GM21447 (cell line): Measurements from ENCODE around the gene LILRB3.
"Not testable (repeated sequence)": the region's sequence is repeated elsewhere in the genome, so short reads cannot be mapped to it uniquely, and the experiment has no call there.

ENCODE experiments used
- ATAC-seq: cut with Tn5 transposase; IDR thresholded peaks from one replicate; pipeline ENCODE4 v1.9.1; 2021; ENCODE audit not compliant: unreplicated experiment

Gene LILRB3

DNA sequence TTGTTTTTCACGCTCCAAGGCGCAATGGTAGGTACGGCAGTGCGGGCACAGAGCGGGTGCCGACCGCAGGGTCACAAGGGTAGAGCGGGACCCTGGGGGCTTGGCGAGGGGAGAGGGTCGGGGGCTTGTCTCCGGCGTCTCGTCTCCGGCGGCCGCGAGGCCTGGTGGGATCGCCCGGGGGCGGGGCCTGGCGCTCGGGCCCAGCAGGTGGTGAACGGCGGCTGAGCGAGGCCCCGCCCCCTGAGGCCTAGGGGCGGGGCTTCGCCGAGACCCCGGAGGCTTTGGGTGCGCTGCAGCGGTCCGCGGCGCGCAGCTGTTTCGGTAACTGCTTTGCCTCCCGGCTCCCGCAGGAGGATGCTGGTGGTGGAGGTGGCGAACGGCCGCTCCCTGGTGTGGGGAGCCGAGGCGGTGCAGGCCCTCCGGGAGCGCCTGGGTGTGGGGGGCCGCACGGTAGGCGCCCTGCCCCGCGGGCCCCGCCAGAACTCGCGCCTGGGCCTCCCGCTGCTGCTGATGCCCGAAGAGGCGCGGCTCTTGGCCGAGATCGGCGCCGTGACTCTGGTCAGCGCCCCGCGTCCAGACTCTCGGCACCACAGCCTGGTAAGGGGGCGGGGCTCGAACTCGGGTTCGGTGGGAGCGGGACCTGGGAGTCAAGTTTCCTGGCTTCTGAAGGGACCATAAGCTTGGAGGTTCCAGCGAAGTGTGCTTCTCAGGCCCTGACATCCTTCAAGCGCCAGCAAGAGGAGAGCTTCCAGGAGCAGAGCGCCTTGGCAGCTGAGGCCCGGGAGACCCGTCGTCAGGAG is 31.6 kb downstream of the LILRB3 start, which contains the start of gene TSEN34:
TSS of gene TSEN34 (plus strand) at position 298 of the 800 bp plus-strand sequence. CDS start at position 355, 57 bp downstream.
- peak; percentile 21 for ATAC-seq

DNA sequence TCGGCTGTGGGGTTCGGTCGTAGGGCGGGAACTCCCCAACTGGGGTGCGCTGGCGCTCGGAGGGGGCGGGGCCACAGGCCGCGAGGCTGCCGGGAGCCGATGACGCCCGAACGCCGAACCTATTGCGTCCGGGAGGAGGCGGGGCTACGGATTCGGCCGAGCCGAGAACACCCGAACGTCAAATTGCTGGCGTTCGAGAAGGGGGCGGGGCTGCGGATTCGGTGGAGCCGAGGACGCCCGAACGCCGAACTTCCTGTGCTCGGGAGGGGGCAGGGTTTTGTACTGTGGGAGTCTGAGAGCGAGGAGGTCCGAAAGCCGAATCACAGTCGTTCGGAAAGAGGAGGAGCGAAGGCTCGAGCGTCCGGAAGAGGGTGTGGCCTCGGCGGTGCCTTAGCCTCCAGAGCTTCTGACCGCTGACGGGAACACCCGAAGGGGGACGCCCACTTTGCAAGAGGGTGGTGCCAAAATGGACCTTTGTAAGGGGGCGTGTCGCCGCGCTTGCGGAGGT is 32.2 kb downstream of the LILRB3 start:
- peak; percentile 46 for ATAC-seq

DNA sequence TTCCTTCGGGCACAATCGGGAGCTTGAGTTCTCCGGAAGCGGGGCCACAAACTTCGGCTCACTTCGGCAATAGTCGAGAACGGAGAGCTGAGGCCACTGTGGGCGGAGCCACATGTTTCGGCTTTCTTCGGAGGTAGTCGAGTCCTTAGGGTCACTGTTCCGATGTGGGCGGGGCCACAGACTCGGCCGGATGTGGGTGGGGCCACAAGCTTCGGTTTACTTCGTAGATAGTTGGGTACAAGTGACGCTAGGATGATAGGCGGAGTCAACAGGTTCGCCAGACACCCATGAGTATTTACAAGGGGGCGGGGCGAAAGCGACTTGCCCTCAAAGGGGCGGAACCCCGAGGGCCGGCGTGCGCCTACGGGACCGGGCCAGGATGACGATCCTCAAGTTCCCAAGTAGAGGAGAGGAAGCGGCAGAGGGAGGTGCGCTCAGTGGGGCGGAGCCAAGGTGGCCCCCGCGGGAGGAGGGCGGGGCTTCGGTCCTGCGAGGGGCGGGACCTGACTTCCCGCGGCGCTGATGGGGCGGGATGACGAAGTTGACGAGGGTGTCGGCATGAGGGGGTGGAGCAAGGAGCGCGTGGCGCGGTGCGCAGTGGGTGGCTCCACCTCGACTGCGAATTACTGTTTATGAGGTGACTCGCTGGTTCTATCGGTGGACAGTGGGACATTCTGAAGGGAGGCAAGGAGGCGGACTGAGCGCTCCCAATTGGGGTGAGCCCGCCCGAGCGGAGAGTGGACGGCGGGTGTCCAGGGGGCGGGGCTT is 32.9 kb downstream of the LILRB3 start:
- peak; percentile 44 for ATAC-seq

DNA sequence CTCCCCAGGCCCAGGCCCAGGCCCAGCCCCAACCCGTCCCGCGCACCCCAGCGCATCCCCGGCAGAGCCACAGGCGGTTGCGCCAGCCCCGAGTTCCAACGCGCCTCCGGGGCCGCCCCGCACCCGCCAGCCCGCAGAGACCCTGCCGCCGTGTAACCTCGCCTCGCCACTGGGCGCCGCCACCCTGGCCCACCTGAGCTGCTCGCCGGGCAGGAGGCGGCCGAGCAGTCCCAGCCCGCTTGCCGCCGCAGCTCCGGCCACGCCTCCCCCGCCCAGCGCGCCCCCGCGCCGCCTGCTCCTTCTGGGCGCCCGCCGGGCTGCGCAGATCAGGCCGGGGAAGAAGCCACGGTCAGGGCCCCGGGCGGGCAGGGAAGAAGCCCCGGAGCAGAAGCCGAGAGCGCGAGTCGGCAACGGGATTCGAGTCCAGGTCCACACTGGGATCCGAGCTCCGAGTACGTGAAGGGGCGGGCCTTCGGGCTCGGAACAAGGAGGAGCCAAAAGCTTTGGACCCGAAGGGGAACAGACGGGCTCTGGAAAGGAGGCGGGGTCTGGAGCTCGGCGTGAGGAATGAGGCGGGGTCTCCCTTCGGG is 33.6 kb downstream of the LILRB3 start, which contains the start of gene MBOAT7:
TSS of gene MBOAT7 (minus strand) at position 436 of the 590 bp plus-strand sequence. CDS start 1,072 bp downstream, outside the sequence.
- ATAC-seq, result peak; percentile 10

DNA sequence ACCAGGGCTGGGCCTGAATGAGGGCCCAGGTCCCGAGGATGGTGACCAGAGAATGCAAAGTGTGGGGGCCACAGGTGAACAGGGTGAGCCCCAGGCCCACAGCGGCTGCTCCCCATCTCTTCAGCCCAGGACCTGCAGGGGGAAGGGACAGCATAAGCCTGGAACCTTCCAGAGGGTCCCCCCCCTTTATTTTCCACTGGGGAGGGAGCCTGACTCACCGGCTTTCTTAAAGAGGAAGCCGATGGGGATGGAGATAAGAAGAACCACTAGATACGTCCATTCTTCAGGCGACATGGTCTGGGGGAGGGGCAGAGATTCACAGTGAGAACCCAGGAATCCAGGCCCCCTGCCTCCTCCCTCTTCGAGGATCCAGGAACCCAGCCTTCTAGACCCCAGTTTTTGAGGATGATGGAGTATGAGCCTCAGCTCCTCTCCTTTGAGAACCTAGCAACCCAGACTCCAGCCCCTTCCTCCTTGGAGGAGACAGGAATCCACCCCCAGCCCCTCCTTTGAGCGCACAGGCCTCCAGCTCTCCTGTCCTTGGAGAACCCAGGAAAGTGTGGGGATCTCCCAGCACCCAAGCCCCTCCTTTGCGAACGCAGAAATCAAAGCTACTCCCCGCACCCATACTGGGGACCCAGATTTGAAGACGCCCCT is 34.5 kb downstream of the LILRB3 start:
- ATAC-seq, result no peak

DNA sequence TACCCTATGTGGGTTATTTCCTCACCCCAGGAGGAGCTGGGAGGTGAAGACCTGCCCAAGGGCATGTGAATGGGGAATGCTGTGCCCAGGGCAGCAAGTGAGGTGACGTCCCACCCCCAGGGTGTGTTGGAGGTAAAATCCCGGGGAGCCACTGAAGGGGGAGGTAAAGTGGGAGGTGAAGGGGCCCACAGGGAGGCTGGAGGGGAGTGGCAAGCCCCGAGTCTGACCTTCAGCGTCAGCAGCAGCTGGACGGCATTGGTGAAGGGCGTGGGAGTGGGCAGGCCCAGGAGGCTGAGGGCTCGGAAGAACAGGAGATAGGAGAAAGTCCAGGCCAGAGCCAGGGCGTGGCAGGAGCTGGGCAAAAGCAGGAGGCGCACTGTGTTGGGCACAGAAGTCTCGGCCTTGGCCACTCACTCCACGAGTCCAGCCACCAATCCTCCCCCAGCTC is 35.8 kb downstream of the LILRB3 start:
- ATAC-seq, result no peak

DNA sequence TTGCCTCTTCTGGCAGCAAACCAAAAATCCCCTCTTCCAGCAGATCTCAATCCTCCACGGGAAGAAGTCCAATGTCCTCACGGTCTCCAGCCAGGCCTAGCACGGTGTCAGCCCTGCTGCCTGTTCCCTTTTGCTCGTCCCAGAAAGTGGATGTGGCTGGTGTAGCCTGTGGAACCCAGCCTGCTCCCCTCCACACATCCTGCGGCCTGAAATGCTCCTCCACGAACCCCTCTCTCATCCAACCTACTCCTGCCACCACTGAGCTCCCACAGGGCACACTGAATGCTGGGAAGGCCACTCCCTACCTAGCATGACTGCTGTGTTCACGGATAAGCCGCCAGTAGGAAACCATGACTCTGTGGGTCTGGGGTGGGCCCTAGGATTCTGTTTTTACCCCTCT is 36.5 kb downstream of the LILRB3 start:
- ATAC-seq, result no peak

DNA sequence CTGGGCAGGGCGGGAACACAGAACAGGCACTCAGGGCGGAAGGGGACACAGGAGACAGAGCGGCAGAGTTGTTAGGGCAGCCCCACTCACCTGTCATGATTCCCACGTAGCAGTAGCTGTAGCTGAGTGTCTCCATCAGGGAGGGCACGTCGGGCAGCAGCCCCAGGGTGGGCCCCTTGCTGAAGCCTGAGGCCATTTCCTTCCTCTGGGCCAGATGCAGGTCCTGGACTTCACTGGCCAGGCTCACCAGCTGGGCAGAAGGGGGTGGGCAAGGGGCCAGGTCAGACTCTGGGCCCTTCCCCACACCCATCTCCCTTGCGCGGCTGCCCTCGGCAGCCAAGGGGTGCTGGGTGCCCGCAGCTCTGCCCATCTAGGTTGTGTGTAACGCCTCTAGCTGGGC is 39.4 kb downstream of the LILRB3 start:
- ATAC-seq, result no peak

DNA sequence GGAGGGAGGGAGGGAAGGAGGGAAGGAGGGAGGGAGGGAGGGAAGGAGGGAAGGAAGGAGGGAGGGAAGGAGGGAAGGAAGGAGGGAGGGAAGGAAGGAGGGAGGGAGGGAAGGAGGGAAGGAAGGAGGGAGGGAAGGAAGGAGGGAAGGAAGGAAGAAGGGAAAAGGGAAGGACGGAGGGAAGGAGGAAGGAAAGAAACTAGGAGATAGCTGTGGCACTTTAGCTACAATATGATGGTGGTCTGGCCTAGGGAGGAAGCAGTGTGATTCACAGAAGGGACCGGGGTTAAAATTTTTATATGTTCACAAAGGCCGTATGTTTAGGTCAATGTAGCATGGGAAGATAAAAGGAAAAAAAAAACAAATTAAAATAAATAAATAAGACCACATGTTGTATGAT is 40.9 kb downstream of the LILRB3 start:
- ATAC-seq, result not testable (repeated sequence)

DNA sequence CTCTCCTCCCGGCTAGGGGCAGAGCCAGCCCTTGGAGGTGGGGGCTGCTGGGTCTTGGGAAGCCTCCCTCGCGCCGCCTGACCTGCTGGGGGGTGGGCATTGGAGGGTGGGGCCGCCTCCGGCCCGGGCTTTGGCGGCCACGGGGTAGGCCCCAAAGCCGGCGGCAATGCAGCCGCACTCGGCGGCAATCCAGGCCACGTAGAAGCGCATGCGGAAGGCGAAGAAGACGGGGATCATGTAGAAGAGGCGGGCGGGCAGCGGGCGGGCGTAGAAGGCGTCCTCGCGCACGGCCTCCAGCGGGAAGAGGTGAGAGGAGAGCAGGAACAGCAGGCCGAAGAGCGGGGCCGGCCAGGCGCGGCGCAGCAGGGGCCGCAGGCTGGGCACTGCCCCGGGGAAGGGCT is 42.1 kb downstream of the LILRB3 start:
- ATAC-seq, result no peak

DNA sequence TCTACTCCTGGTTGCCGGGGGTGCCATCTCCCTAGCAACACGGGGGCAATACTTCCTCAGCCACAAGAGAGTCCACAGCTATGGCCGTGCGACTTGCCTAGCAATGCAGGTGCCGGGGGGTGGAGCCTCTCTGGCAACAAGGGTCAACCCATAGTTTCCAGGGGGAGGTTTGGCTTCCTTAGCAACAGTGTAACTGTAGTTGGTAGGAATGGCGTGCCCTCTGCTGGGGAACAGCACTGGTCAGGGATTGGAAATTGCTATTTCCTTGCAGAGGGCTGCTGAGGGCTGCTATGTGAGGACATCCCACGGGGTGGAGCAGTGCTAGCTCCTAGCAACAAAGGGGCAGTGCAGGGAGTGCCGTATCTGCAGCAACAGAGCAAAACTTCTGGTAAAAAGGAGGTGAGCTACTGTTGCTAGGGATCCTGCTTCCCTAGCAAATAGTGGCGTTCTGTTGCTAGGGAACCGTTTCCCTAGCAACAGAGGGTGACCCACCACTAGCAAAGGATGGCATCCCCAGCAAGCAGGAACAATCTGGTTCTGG is 42.8 kb downstream of the LILRB3 start:
- ATAC-seq, result no peak

DNA sequence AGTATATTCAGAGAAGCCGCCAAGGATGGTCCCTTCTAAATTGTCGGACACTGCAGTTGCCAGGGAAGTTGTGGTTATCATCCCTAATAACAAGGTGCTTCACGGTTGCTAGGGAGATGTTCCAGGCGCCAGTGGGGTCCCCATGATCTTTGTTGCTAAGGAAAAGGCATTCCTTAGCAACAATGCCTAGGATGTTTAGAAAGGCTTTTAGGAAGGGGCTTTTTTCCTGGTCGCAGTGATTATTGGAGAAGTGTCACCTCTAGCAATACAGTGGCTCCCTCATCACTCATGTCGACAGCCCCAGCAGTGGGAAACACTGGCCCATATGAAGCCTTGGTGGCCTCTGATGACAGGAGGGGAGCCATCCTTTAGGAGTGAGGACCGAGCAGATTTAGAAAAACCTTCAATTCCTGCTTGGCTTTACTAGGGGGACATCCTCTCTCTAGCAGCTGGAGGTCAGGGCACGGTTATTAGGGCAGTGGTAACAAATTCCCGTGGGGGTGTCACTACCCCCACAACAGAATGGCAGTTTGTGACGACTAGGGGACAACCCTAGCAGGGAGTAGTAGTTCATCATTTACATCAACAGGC is 43.5 kb downstream of the LILRB3 start:
- no peak for ATAC-seq

DNA sequence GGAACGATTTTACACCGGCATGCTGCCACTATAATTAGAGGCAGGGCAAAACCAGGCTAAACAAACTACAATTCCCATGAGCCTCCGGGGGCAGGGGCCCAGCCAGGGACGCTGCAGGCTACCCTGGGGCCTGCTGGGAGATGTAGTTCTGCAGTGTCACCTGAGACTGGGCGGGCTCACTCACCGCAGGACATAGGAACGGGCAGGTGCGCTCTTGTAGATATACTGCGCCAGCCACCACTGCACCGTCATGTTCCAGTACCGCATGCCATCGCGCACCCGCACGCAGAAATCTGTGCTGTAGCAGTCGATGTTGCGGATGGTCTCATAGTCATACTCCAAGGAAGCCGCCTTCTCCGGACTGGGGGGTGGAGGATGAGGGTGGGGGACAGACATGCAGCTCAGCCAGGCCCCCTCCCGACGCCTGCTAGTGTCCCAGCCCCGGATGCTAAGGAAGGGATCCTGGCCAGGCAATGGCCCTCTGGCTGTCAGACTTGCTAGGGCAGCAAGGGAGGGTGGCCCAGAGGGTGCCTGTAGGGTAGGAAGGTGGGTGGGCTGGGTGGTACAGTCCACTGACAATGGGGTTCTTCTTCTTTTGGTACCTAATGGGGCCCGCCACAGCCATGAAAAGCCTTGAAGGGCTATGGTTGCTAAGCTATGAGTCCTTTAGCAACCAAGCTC is 44.1 kb downstream of the LILRB3 start:
- ATAC-seq, result no peak

DNA sequence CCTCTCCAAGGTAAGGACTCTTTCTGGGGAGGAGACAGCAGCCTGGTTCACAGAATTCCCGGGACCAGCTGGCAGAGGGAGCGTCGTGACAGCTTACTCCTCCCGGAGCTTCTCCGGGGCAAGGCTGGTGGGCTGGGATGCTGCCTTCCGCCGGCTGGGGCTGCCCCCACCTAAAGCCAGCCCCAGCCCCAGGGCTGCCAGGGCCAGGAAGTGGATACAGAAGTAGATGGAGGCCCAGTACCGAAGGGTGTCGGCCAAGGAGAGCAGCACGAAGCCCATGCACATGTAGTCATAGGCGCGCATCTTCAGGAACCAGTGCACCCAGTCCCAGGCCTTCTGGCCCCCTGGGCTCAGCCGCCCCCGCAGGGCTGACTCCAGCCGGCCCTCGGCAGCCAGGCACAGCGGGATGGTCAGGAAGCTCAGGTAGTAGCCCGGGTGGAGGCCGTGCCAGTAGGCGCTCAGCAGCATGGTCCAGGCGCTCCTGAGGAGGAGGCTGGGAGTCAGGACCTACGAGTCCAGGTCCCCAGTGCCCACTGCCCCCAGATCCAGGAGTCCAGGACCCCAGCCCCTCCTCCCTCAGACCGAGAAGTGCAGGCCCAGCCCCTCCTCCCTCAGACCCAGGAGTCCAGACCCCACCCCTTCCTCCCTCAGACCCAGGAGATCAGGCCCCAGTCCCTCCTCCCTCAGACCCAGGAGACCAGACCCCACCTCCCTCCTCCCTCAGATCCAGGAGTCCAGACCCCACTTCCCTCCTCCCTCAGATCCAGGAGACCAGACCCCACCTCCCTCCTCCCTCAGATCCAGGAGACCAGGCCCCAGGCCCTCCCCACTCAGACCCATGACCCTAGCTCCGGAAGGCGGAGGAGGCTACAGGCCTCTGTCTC is 48.6 kb downstream of the LILRB3 start:
- no peak for ATAC-seq

DNA sequence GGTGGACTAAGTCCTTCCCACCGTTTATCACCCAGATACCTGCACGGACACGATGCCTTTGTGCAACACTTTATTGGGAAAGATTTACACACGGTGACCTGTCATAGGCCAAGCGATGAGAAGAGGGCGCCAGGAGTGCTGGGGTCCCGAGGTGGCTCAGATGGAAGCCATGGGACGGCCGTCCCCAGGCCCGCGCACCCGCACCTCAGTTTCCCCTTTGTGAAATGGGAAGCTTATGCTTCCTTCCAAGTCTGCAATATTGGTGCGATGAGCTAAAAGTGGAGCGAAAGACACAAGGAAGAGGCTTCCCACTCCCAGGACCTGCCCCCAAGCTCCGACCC is 49.5 kb downstream of the LILRB3 start:
- ATAC-seq, result no peak

DNA sequence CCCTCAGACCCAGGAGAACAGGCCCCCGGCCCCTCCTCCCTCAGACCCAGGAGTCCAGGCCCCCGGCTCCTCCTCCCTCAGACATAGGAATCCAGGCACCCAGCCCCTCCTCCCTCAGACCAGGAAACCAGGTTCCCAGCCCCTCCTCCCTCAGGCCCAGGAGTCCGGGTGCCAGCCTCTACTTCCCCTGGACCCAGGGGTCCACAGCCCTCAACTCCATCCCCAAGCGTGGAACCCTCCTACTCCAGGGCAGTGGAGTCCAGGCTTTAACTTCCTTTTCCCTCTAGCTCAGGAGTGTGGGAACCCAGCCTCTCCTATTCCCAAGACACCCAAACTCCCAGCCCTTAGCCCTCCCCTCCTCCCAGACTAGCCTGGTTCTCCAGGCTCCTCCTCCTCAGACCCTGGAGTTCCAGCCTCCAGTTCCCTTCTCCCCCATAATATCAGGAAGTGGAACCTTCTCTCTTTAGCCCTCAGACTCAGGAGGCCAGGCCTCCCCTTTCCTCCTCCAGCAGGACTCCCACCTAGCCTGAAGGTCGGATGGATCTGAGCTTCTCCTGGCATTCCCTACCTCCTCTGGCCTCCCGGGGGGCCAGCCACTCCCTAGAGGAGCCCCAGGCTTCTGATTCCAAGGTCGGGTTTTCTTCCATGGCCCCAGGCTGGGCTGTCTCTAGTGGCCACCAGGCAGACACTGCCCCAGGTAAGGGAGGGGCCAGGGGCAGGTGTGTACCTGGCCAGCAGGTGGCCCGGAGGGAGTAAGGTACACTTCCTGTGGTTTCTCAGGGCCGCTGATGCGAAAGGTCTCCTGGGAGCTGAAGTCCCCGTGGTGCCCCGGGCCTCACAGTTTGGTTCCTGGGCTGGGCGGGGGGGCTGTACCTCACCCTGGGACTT is 50.1 kb downstream of the LILRB3 start, which contains the start of gene TMC4:
TSS of gene TMC4 (minus strand) at position 690 of the 888 bp plus-strand sequence. CDS start at position 647, 43 bp downstream.
- ATAC-seq, result no peak

DNA sequence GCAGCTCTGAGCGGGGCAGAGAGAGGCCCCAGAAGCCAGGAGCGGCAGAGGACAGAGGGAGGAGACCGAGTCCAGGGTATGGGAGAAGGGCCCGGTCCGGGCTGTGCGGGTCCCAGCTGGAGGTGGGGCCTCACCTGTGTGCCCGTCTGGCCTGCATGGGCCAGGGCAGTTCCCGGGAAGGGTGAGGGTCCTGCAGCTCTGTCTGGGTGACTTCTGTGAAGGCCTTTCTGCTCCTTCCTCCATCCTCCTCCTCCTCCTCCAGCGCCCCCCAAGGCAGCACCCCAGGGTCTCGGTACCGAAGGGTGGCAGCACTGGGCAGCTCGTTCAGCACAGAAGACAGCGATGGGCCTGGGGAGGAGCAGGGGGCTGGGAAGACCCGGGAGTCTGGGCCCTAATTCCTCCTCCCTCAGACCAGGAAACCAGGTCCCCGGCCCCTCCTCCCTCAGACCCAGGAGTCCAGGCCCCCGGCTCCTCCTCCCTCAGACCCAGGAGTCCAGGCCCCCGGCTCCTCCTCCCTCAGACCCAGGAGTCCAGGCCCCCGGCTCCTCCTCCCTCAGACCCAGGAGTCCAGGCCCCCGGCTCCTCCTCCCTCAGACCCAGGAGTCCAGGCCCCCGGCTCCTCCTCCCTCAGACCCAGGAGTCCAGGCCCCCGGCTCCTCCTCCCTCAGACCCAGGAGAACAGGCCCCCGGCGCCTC is 50.9 kb downstream of the LILRB3 start:
- not testable (repeated sequence) for ATAC-seq
